ES-I3 (cell line): ENCODE results near the gene IPMK.

ENCODE experiments used
- H3K36me3 ChIP-seq: 2 replicates; pipeline ENCODE4 v1.6.1; 2013; ENCODE audit warnings: mild to moderate bottlenecking, low read length, control low read depth, moderate library complexity; ENCODE audit not compliant: insufficient read depth
- H3K4me1 ChIP-seq: 2 replicates; pipeline ENCODE4 v1.6.1; 2013; ENCODE audit warnings: mild to moderate bottlenecking, control low read depth, low read length; ENCODE audit not compliant: insufficient read depth
- H3K9ac ChIP-seq: 2 replicates; pipeline ENCODE4 v1.6.1; 2013; ENCODE audit warnings: low read depth, mild to moderate bottlenecking, low read length, moderate library complexity
- H3K9me3 ChIP-seq: 2 replicates; pipeline ENCODE4 v1.6.1; 2013; ENCODE audit warnings: mild to moderate bottlenecking, low read length, moderate library complexity; ENCODE audit not compliant: control insufficient read depth, insufficient read depth

IPMK gene

GRCh38 chr10:58278962-58279307, 11.2 kb upstream of the IPMK start:
- Histone ChIP-seq H3K9me3 (no peaks in the 10 kb centered on the region), H3K9ac (no peak overlapping the region), H3K36me3 (0 out of 2 replicates have a peak, but pooled peaks cover 4% of the 10 kb centered on the region), H3K4me1 (peaks cover 7% of the 10 kb centered on the region; the same call in 1 of the 2 replicates)

DNA sequence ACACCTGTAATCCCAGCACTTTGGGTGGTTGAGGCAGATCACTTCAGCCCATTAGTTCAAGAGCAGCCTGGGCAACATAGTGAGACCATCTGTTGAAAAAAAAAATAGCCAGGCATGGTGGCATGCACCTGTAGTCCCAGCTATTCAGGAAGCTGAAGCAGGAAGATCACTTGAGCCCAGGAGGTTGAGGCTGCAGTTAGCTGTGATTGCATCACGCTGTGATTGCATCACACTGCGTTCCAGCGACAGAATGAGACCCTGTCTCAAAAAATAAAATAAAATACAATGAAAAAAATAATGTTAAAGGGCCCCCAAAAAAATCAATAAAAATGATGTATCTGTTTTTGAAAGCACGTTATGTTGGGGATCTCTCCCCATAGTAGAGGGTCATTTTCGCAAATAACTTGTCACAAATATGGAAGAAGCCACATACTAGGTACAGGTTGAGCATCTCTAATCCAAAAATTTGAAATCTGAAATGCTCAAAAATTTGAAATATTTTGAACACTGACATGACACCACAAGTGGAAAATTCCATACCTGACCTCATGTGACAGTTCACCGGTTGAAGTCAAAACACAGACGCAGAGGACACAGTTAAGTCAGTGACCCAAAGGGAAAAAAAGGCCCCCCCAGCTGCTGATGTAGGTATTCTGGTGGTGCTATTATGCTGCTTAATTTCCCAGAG, 10.7 kb upstream of the IPMK start:
- peaks cover 7% of the 10 kb centered on the region; the same call in 1 of the 2 replicates for H3K4me1 ChIP-seq
- H3K36me3 ChIP-seq: 0 out of 2 replicates have a peak, but pooled peaks cover 4% of the 10 kb centered on the region
- no peaks in the 10 kb centered on the region for H3K9me3 ChIP-seq
- H3K9ac ChIP-seq: no peak overlapping the region

DNA sequence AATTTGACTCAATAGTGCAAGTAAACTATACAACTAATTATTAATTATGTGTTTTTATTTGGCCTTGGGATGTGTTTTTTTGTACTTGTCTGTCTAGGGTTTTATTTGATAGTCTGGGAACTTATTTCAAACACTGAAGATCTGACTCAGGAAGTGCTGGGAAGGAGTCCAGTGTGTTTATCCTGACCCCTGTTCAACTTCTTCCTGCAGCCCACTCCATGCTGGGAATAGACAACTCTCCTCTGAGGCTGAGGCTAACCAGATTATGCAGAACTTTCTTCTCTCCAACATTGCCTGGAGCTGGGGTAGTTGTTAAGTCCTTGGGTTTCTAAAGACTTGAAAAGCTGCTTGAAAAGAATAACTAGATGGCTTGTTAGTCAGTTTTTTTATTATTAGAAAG, 8.2 kb upstream of the IPMK start:
- no peaks in the 10 kb centered on the region for H3K9me3 ChIP-seq
- H3K9ac ChIP-seq: no peak overlapping the region
- 0 out of 2 replicates have a peak, but pooled peaks cover 4% of the 10 kb centered on the region for H3K36me3 ChIP-seq
- H3K4me1 ChIP-seq: 0 out of 2 replicates have a peak, but pooled peaks cover 4% of the 10 kb centered on the region

- Histone ChIP-seq H3K36me3 (0 out of 2 replicates have a peak, but pooled peaks cover 4% of the 10 kb centered on the region), H3K9ac (no peak overlapping the region), H3K9me3 (no peaks in the 10 kb centered on the region), H3K4me1 (0 out of 2 replicates have a peak, but pooled peaks cover 4% of the 10 kb centered on the region)
These were observed 7.6 kb upstream of the IPMK start for GRCh38 chr10:58275261-58275660.

- Histone ChIP-seq H3K9ac (peak overlapping the region; percentile 82), H3K4me1 (peaks cover 3% of the 10 kb centered on the region; the same call in 1 of the 2 replicates), H3K36me3 (no peaks in the 10 kb centered on the region), H3K9me3 (no peaks in the 10 kb centered on the region)
These were observed 2.1 kb upstream of the IPMK start for GRCh38 chr10:58269782-58270290.

DNA sequence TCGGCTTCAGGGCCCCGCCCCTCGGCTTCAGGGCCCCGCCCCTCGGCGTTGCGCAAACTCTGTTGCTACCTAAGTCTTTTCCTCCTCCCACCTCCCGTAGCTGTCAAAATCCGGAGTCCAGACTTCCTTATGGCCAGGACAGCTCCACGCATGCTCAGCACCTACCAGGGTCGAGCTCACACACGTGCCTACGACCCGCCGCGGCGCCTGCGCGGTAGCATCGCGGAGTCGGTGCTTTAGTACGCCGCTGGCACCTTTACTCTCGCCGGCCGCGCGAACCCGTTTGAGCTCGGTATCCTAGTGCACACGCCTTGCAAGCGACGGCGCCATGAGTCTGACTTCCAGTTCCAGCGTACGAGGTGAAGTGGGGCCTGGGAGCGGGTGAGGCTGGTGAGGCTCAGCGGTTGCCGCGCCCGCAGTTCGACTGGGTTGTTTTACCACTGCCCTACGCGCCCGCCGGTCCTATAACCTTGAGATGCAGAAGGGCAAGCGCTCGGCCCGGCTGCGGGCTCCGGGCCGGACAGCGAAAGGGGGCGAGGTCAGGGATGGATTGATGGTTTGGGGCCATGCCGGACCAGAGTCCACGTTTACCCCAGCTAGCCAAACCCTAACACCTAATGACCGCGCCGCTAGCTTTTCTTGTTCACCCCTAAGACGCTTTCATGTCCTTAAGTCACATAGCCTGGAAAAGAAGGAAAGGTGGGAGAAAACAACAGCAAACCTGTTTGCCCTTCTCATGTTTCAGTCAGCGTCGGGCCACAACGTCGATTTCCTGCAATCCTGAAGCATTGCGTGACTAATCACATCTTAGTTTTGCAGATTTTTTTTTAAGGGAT, 1.5 kb upstream of the IPMK start, which contains the start of gene CISD1:
CISD1 (plus strand) TSS at position 217 of the 836 bp plus-strand sequence; CDS start at position 329, 112 bp downstream.
- H3K9me3 ChIP-seq: no peaks in the 10 kb centered on the region
- peaks cover 7% of the 10 kb centered on the region; the same call in 1 of the 2 replicates for H3K4me1 ChIP-seq
- no peaks in the 10 kb centered on the region for H3K36me3 ChIP-seq

DNA sequence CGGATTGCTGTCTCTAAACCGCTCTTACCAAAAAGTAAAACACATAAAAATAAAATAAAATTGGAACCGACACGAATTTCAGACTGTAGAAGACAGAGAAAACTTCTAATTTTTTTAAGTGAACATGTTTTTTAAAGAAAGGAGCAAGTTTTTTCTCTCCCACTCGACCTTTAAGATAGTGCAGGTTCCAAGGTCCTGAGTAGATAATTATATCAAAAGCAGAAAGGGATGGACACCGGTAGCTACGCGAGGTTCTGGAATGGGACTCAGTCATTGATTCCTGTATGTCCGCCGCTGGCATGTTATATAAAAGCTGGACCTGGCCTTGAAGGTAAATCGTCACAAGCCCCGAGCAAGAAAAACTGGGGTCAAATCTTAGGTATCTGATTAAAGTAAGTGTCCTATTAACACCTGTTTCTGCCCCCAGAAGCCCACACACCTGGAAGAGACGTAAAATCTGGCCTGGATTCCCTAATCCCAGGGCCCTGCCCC, 806 bp upstream of the IPMK start:
- peak overlapping the region; percentile 76 for H3K9ac ChIP-seq
- no peaks in the 10 kb centered on the region for H3K36me3 ChIP-seq
- no peaks in the 10 kb centered on the region for H3K9me3 ChIP-seq
- peaks cover 7% of the 10 kb centered on the region; the same call in 1 of the 2 replicates for H3K4me1 ChIP-seq

More for the DNA sequence above, 1.5 kb upstream of the IPMK start, which contains the start of gene CISD1:
- H3K9ac ChIP-seq: peak within 1 kb of the TSS; percentile 82

DNA sequence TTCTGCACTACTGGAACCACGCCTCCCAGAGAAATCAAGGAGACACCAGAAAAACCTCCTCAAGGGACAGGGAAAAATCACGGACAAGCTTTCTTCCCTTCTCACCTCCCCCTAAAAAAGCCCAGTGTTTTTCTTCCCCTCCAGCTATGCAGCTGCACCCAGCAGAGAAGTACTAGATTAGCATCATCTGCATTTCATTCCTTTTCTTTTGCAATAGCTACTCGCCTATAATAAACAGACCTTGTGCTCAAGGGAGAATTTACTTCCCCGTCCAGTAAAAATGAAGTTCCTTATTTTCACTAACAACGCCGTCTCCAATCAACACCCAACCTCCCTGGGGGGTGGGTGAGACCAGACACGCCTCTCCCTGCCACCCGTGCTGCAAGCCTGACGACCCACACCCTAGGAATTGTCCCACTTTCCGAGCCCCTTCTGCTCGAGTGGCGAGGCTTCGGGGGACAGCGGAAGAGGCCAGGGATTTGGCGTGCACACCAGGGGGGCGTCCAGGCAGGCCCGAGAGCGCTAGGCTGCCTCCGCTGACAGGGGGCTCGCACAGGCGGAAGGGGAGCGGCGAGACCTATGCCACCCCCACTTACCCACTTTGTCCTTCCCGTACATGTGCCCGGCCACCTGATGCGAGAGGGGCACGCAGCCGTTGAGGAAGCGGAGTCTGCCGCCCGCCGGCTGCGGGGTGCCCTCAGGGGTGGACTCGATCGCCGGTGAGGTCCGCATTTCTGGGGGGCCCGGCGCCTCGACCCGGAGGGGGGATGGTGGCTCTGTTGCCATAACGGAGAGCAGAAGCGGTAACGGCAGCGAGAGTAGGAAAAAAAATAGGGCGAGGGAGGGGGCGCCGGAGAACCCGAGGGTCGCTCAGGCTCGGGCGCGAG, 625 bp downstream of the IPMK start:
- peak overlapping the region; percentile 72 for H3K9ac ChIP-seq
- peaks cover 7% of the 10 kb centered on the region; the same call in 1 of the 2 replicates for H3K4me1 ChIP-seq
- H3K36me3 ChIP-seq: no peaks in the 10 kb centered on the region
- no peaks in the 10 kb centered on the region for H3K9me3 ChIP-seq

- Histone ChIP-seq H3K36me3 (no peaks in the 10 kb centered on the region), H3K9ac (peak overlapping the region; percentile 72), H3K4me1 (peaks cover 7% of the 10 kb centered on the region; the same call in 1 of the 2 replicates), H3K9me3 (no peaks in the 10 kb centered on the region)
These were observed 1.5 kb downstream of the IPMK start for GRCh38 chr10:58266003-58266825.

- H3K4me1 ChIP-seq: peaks cover 7% of the 10 kb centered on the region; the same call in 1 of the 2 replicates
- H3K36me3 ChIP-seq: no peaks in the 10 kb centered on the region
- no peaks in the 10 kb centered on the region for H3K9me3 ChIP-seq
- peak overlapping the region; percentile 72; the same call in 1 of the 2 replicates for H3K9ac ChIP-seq
These were observed 2.4 kb downstream of the IPMK start for GRCh38 chr10:58265249-58265648.

GRCh38 chr10:58264780-58265179, 2.9 kb downstream of the IPMK start:
- H3K9ac ChIP-seq: no peak overlapping the region
- no peaks in the 10 kb centered on the region for H3K9me3 ChIP-seq
- H3K36me3 ChIP-seq: no peaks in the 10 kb centered on the region
- H3K4me1 ChIP-seq: peaks cover 7% of the 10 kb centered on the region; the same call in 1 of the 2 replicates

DNA sequence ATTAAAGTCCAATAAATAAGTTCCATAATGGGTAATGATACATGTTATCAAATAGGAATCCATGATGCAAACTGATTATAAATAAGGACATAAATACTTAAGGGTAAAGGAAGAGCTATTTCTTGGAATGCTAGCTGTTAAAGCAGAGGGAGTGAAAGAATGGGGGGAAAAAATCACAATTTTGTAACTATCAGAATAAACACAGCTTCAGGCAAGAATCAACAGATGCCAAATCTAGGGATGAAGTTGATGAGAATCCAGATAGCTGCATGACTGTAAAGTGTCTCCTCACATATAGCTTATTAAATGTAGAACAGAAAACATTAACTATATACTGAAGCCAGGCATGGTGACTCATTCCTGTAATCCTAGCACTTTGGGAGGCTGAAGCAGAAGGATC, 4.9 kb downstream of the IPMK start:
- H3K9me3 ChIP-seq: peaks cover 3% of the 10 kb centered on the region

DNA sequence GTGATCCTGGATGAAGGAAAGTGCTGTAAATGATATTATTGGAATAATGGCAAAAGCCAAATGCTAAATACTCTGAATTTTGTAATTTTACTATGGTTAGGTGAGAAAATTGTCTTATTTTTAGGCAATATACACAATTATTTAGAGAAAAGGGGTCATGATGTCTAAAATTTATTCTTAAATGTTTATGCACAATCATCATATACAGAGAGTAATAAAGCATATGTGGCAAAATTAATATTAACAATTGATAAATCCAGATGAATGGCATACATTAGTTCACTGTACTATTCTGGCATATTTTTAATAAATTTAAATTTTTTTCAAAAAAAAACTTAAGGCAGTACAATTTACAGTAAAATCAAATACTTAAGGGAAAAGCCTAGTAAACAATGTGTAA, 7.4 kb downstream of the IPMK start:
- peaks cover 3% of the 10 kb centered on the region; the same call in 1 of the 2 replicates for H3K4me1 ChIP-seq
- H3K9me3 ChIP-seq: peaks cover 7% of the 10 kb centered on the region
- no peak overlapping the region for H3K9ac ChIP-seq
- no peaks in the 10 kb centered on the region for H3K36me3 ChIP-seq

More for the DNA sequence above, 4.9 kb downstream of the IPMK start:
- no peak overlapping the region for H3K9ac ChIP-seq
- H3K4me1 ChIP-seq: peaks cover 7% of the 10 kb centered on the region; the same call in 1 of the 2 replicates
- H3K36me3 ChIP-seq: no peaks in the 10 kb centered on the region
